GM12878 (cell line): ENCODE results near the gene CACFD1. TPM values are rescaled to one million over a fixed set of nuclear protein-coding genes. Genes with fewer than 3 reads are reported as not detected.

Source experiments
- ATAC-seq: fragments of 200-7000 bp; cut with Tn5 transposase; 3 replicates; pipeline ENCODE4 v1.9.1; 2020; ENCODE audit warnings: mild to moderate bottlenecking, moderate library complexity
- BruUV-seq: library from RNA; stranded (reverse); fragments of 400-500 nt; replicated peaks from 2 replicates; lab custom pipeline; 2021; lab: Mats Ljungman, UMichigan
- CTCF ChIA-PET: fragments of 300-600 bp; sonication (Branson Sonifier 250); formaldehyde crosslinking; extraction: SDS; loops from one replicate; lab custom pipeline; 2021; ENCODE audit warnings: inconsistent platforms; lab: Yijun Ruan, JAX
- POLR2A ChIA-PET: fragments of 350-600 bp; formaldehyde crosslinking; extraction: SDS; loops from one replicate; lab custom pipeline; 2021; ENCODE audit warnings: inconsistent platforms; lab: Charles Lee
- RAD21 ChIA-PET: fragments of 300-600 bp; sonication (Branson Sonifier 250); formaldehyde crosslinking; loops from one replicate; lab custom pipeline; 2023; ENCODE audit warnings: antibody characterized with exemption; ENCODE audit not compliant: unreplicated experiment; lab: Charles Lee
- SMC1A ChIA-PET: fragments of 300-600 bp; sonication (Branson Sonifier 250); formaldehyde crosslinking; loops from one replicate; lab custom pipeline; 2023; ENCODE audit not compliant: unreplicated experiment, uncharacterized antibody; lab: Charles Lee
- DNase-seq: peaks from one replicate; pipeline ENCODE4 v3.0.0-alpha.2; 2011; ENCODE audit warnings: low read depth, low spot score
- FAIRE-seq: peaks from 3 replicates; lab custom pipeline; 2011; peaks lifted over from hg19 to GRCh38; lab: Jason Lieb, UNC
- H2AFZ ChIP-seq: 2 replicates; pipeline ENCODE4 v1.6.0; 2011; ENCODE audit warnings: low read depth, low read length, control low read depth; ENCODE audit not compliant: control insufficient read depth
- H3K27ac ChIP-seq: 2 replicates; pipeline ENCODE4 v1.5.1; 2011; ENCODE audit warnings: control low read depth; ENCODE audit not compliant: control insufficient read depth, insufficient read depth
- H3K27me3 ChIP-seq, 2 experiments: replicated peaks in 1 of 2; 2 replicates each; pipeline versions ENCODE4 v1.6.0 to v1.6.1; 2011; ENCODE audit warnings: low read length in 1 of 2; ENCODE audit not compliant: control insufficient read depth in 2 of 2, insufficient read depth in 2 of 2
- H3K36me3 ChIP-seq, 2 experiments: 2 replicates each; pipeline ENCODE4 v1.5.1; 2011; ENCODE audit warnings: low read length in 1 of 2; ENCODE audit not compliant: control insufficient read depth in 2 of 2, insufficient read depth in 2 of 2
- H3K4me1 ChIP-seq: 2 replicates; pipeline ENCODE4 v1.6.1; 2011; ENCODE audit warnings: mild to moderate bottlenecking, low read length, moderate library complexity, mixed read lengths; ENCODE audit not compliant: control insufficient read depth, insufficient read depth
- H3K4me2 ChIP-seq: 2 replicates; pipeline ENCODE4 v1.6.0; 2011; ENCODE audit warnings: control low read depth; ENCODE audit not compliant: control insufficient read depth, insufficient read depth
- H3K4me3 ChIP-seq: fragments of 200-600 bp; sonication (generic); 2 replicates; pipeline ENCODE4 v1.5.1; 2016
- H3K79me2 ChIP-seq: 2 replicates; pipeline ENCODE4 v1.6.0; 2011; ENCODE audit warnings: low read length; ENCODE audit not compliant: control insufficient read depth, insufficient read depth
- H3K9ac ChIP-seq: 2 replicates; pipeline ENCODE4 v1.8.0; 2011; ENCODE audit warnings: low read length, control low read depth, mixed read lengths; ENCODE audit not compliant: control insufficient read depth, insufficient read depth
- H3K9me3 ChIP-seq: replicated peaks from 3 replicates; pipeline ENCODE4 v1.5.1; 2011; ENCODE audit warnings: mild to moderate bottlenecking, low read length; ENCODE audit not compliant: control insufficient read depth, insufficient read depth
- H4K20me1 ChIP-seq: 2 replicates; pipeline ENCODE4 v1.6.0; 2011; ENCODE audit not compliant: control insufficient read depth, insufficient read depth
- BCL11A ChIP-seq: IDR thresholded peaks from 2 replicates; pipeline ENCODE4 v1.6.1; 2011; ENCODE audit warnings: low read depth, low read length
- CBX5 ChIP-seq: sonication (generic); IDR thresholded peaks from 2 replicates; pipeline ENCODE4 v1.6.1; 2016; ENCODE audit warnings: low read depth, moderate library complexity, mild to moderate bottlenecking, inconsistent platforms
- E2F4 ChIP-seq: IDR thresholded peaks from 2 replicates; pipeline ENCODE4 v1.6.1; 2012; ENCODE audit warnings: low read depth, low read length, improper control_type of control experiment
- EGR1 ChIP-seq, 2 experiments: IDR thresholded peaks; 1 replicate in 1 of 2; 2 replicates in 1 of 2; pipeline ENCODE4 v1.6.1; 2011 to 2012; ENCODE audit warnings: low read depth in 2 of 2, low read length in 2 of 2, borderline replicate concordance in 1 of 2, mild to moderate bottlenecking in 1 of 2, moderate library complexity in 1 of 2
- IKZF1 ChIP-seq: fragments of 450-650 bp; conservative IDR thresholded peaks from 2 replicates; pipeline ENCODE4 v1.6.1; 2017; ENCODE audit warnings: antibody characterized with exemption, mild to moderate bottlenecking
- JUND ChIP-seq: IDR thresholded peaks from 2 replicates; pipeline ENCODE4 v1.6.1; 2012; ENCODE audit warnings: low read depth, mild to moderate bottlenecking, low read length, improper control_type of control experiment, moderate library complexity
- RB1 ChIP-seq: fragments of 450-650 bp; formaldehyde crosslinking; IDR thresholded peaks from 2 replicates; pipeline ENCODE4 v1.6.1; 2017; ENCODE audit warnings: mild to moderate bottlenecking, borderline replicate concordance
- RBBP5 ChIP-seq: fragments of 200-600 bp; sonication (generic); conservative IDR thresholded peaks from 2 replicates; pipeline ENCODE4 v1.6.1; 2016
- SREBF2 ChIP-seq: IDR thresholded peaks from 2 replicates; pipeline ENCODE4 v1.6.1; 2012; ENCODE audit warnings: mild to moderate bottlenecking, low read length
- WGBS: methylation state at CpG from one replicate; pipeline ENCODE4 v1.1.6; 2016; ENCODE audit warnings: low lambda C conversion rate; ENCODE audit not compliant: insufficient replicate concordance, insufficient coverage; ENCODE audit errors: missing lambda C conversion rate; 5-methylcytosine and 5-hydroxymethylcytosine counted together
- in situ Hi-C: fragments of 300-500 bp; cut with MboI; formaldehyde crosslinking; loops from 9 replicates; pipeline ENCODE4 v1.14.3; 2018; ENCODE audit warnings: mixed read lengths
- intact Hi-C: fragments of 100-400 bp; cut with micrococcal nuclease; formaldehyde crosslinking; loops from one replicate; pipeline ENCODE4 v1.14.2; 2022; ENCODE audit not compliant: unreplicated experiment
- polyA plus RNA-seq, 11 experiments: library from polyadenylated mRNA; depleted of rRNA in 4 of 11; unstranded in 6 of 11; stranded (reverse) in 5 of 11; fragments of >200 nt; fragmentation: Nextera tagmentation in 4 of 11; fragmentation: Illumina TruSeq in 1 of 11; extraction: Ambion mirVana in 4 of 11; extraction: Trizol in 1 of 11; gene quantifications; 1 replicate in 1 of 11; 2 replicates in 10 of 11; pipeline versions ENCODE4 v1.2.1 to v1.2.3, GENCODE V29; 2011 to 2016; ENCODE audit warnings: inconsistent platforms in 2 of 11, missing spikeins in 2 of 11, low read depth in 1 of 11
- total RNA-seq, 4 experiments: library from RNA; depleted of rRNA in 3 of 4; stranded (reverse); fragments of >200 nt in 3 of 4; fragmentation: Illumina TruSeq in 1 of 4; extraction: Trizol in 1 of 4; gene quantifications; 2 replicates each; pipeline versions ENCODE4 v1.2.1 to v1.2.3, GENCODE V29; 2013 to 2021

The CACFD1 gene
- total and polyA plus RNA-seq, 10 of the 15 experiments (the other 5 are each of a cell fraction or from before 2014, with no cell fraction given), result 0.09 to 5.8 (median 1.4) TPM; not detected in 1

DNA sequence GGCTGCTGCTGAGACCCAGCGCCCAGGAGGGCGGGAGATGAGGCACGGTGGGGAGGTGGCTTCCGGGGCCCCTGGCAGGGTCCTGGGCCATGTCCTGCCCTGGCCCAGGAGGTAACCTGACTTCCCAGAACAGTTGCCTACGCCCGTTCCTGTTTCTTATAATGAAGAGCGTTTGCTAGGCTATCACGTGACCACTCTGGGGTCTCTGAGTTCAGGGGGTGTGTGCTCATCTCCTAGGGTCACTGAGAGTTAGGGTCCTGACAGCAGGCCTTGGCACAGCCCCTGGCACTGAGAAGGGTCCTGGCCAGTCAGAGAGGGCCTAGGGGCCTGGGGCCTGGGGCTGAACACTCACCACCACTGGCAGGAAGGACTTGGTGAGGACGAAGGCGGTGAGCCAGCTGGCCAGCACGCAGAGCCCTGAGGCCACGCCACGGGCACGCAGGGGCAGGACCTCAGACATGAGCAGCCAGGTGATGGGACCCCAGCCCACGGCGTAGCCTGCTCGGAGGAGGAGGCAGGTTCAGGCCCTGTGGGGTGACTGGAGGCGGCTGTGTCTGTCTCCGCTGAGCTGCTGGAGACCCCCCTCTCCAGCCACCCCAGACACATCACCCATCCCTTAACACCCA, 13.1 kb downstream of the CACFD1 start:
- SMC1A ChIA-PET, result no interaction called here
- FAIRE-seq, result no peak
- TF ChIP-seq BCL11A, result no peak
- TF ChIP-seq IKZF1, result no peak
- no peak for TF ChIP-seq CBX5
- no peak for TF ChIP-seq E2F4
- no peak for TF ChIP-seq RBBP5
- TF ChIP-seq RB1, result no peak
- TF ChIP-seq JUND, result no peak
- no peak for TF ChIP-seq SREBF2
- TF ChIP-seq EGR1 (IDR thresholded peaks at IDR 0.05; ENCODE audit: borderline replicate concordance in 1 of 2, low read depth in 2 of 2, low read length in 2 of 2), result no peak

More for the DNA sequence above, 13.1 kb downstream of the CACFD1 start:
- no peak overlapping the region for H2AFZ ChIP-seq
- H3K9me3 ChIP-seq, result no peaks in the 10 kb centered on the region
- ATAC-seq (no peak), DNase-seq (no peak)
- H3K36me3 ChIP-seq, result peaks cover 9 to 24% of the 10 kb centered on the region in 2 experiments; a peak in 3 of 4 replicates
- intact Hi-C loops (no loop called here), in situ Hi-C loops (no loop called here)
- H4K20me1 ChIP-seq, result peaks cover 3% of the 10 kb centered on the region; the same call in 1 of the 2 replicates
- over 99% methylated on average over 18 of the region's 19 CpGs for WGBS
- H3K4me2 ChIP-seq, result no peak overlapping the region
- POLR2A ChIA-PET, result no interaction called here
- no peak overlapping the region for H3K27ac ChIP-seq
- CTCF ChIA-PET, result no interaction called here
- no TSS peak for BruUV-seq
- no peaks in the 10 kb centered on the region for H3K27me3 ChIP-seq
- RAD21 ChIA-PET, result no interaction called here
- peaks cover 20% of the 10 kb centered on the region for H3K79me2 ChIP-seq
- H3K4me1 ChIP-seq, result peaks cover 15% of the 10 kb centered on the region
- no peak overlapping the region for H3K9ac ChIP-seq
- H3K4me3 ChIP-seq, result no peak overlapping the region
